GM12891 (cell line): Measurements from ENCODE around the gene NDRG3.

Source experiments
- DNase-seq: peaks from one replicate; pipeline ENCODE4 v3.0.0; 2011; ENCODE audit warnings: low spot score; ENCODE audit not compliant: insufficient read length
- FAIRE-seq: peaks from 2 replicates; lab custom pipeline; 2011; peaks lifted over from hg19 to GRCh38; lab: Jason Lieb, UNC
- PAX5 ChIP-seq: IDR thresholded peaks from 2 replicates; pipeline ENCODE4 v1.6.1; 2011; ENCODE audit warnings: low read length, moderate library complexity, mild to moderate bottlenecking; ENCODE audit not compliant: insufficient read depth, severe bottlenecking
- POLR2A ChIP-seq: IDR thresholded peaks from 2 replicates; pipeline ENCODE4 v1.6.1; 2011; ENCODE audit warnings: low read depth, low read length, control low read depth
- POLR2AphosphoS5 ChIP-seq: IDR thresholded peaks from 2 replicates; pipeline ENCODE4 v1.6.1; 2011; ENCODE audit warnings: low read depth, low read length, control low read depth
- POU2F2 ChIP-seq: IDR thresholded peaks from 2 replicates; pipeline ENCODE4 v1.6.1; 2011; ENCODE audit warnings: low read depth, mild to moderate bottlenecking, control low read depth, low read length, moderate library complexity
- SPI1 ChIP-seq: IDR thresholded peaks from 2 replicates; pipeline ENCODE4 v1.6.1; 2011; ENCODE audit warnings: low read depth, low read length, control low read depth
- TAF1 ChIP-seq: IDR thresholded peaks from 2 replicates; pipeline ENCODE4 v1.6.1; 2011; ENCODE audit warnings: low read depth, low read length, control low read depth

The NDRG3 gene

GRCh38 chr20:36779656-36780025 lies 33.8 kb upstream of the NDRG3 start:
- DNase-seq = no peak
- TF ChIP-seq SPI1 = no peak
- no peak for FAIRE-seq

- no peak for FAIRE-seq
- TF ChIP-seq TAF1 = no peak
- no peak for TF ChIP-seq SPI1
- no peak for TF ChIP-seq PAX5
- no peak for TF ChIP-seq POLR2A
- no peak for TF ChIP-seq POU2F2
- no peak for TF ChIP-seq POLR2AphosphoS5
- no peak for DNase-seq
These were observed 33.2 kb upstream of the NDRG3 start for GRCh38 chr20:36778831-36779655.

- TF ChIP-seq TAF1 (no peak), SPI1 (no peak), POLR2A (no peak), POLR2AphosphoS5 (no peak), POU2F2 (no peak), PAX5 (no peak)
- DNase-seq = no peak
- FAIRE-seq = no peak
These were observed 31.7 kb upstream of the NDRG3 start for GRCh38 chr20:36777576-36777975.

- no peak for FAIRE-seq
- TF ChIP-seq SPI1 (no peak), PAX5 (no peak)
These were observed 31.3 kb upstream of the NDRG3 start for GRCh38 chr20:36777167-36777566.

GRCh38 chr20:36775826-36776225 lies 29.9 kb upstream of the NDRG3 start:
- DNase-seq (no peak), FAIRE-seq (no peak)
- TF ChIP-seq SPI1 (peak; percentile 66), POU2F2 (no peak)

More at GRCh38 chr20:36777167-36777566, 31.3 kb upstream of the NDRG3 start:
- no peak for DNase-seq

- no peak for DNase-seq
- peak; percentile 5 for FAIRE-seq
- 0 out of 2 replicates have a peak, but pooled peaks have one; percentile 16 for TF ChIP-seq SPI1
- no peak for TF ChIP-seq PAX5
These were observed 29.3 kb upstream of the NDRG3 start for GRCh38 chr20:36775196-36775595.

- TF ChIP-seq SPI1 = no peak
- TF ChIP-seq POLR2AphosphoS5 = peak; percentile 53; the same call in 1 of the 2 replicates
- TF ChIP-seq POLR2A = peak; percentile 68
- peak; percentile 91 for TF ChIP-seq PAX5
- TF ChIP-seq POU2F2 = no peak
- peak; percentile 25; the same call in 1 of the 2 replicates for TF ChIP-seq TAF1
- DNase-seq (peak; percentile 90), FAIRE-seq (peak; percentile 99)
These were observed 27.9 kb upstream of the NDRG3 start, which contains the start of gene DSN1 for GRCh38 chr20:36773597-36774390. Gene DSN1 (minus strand): TSS chr20:36773763. CDS start chr20:36771458, 2,305 bp downstream.

- DNase-seq (no peak), FAIRE-seq (no peak)
- TF ChIP-seq TAF1 (no peak), POLR2A (no peak), SPI1 (no peak), POU2F2 (no peak), POLR2AphosphoS5 (no peak), PAX5 (no peak)
These were observed 27.3 kb upstream of the NDRG3 start for GRCh38 chr20:36773107-36773596.

GRCh38 chr20:36770680-36771079 lies 24.8 kb upstream of the NDRG3 start:
- TF ChIP-seq PAX5 (no peak), POLR2AphosphoS5 (no peak), POLR2A (no peak), TAF1 (no peak), POU2F2 (no peak), SPI1 (no peak)
- no peak for DNase-seq
- FAIRE-seq = no peak

- FAIRE-seq (no peak), DNase-seq (no peak)
- TF ChIP-seq TAF1 = no peak
- TF ChIP-seq POLR2A = no peak
- TF ChIP-seq SPI1 = no peak
- TF ChIP-seq POLR2AphosphoS5 = no peak
- TF ChIP-seq PAX5 = no peak
- no peak for TF ChIP-seq POU2F2
These were observed 23.0 kb upstream of the NDRG3 start for GRCh38 chr20:36768768-36769430.
